ENCODE data around the gene ACAP2.
"Not testable (repeated sequence)": the region's sequence is repeated elsewhere in the genome, so short reads cannot be mapped to it uniquely, and the experiment has no call there.

Gene ACAP2

GRCh38 chr3:195249057-195249770 is 193.6 kb downstream of the ACAP2 start:
- no peak for DNase-seq (ENCODE audit: low read depth in 2 of 2, low spot score in 1 of 2)

GRCh38 chr3:195248281-195248680 is 194.5 kb downstream of the ACAP2 start:
- no peak for DNase-seq (ENCODE audit: low read depth in 2 of 2, low spot score in 1 of 2)

GRCh38 chr3:195247863-195248189 is 195.0 kb downstream of the ACAP2 start:
- DNase-seq (ENCODE audit: low read depth in 2 of 2, low spot score in 1 of 2): no peak

GRCh38 chr3:195247086-195247862 is 195.5 kb downstream of the ACAP2 start:
- DNase-seq (ENCODE audit: low read depth in 2 of 2, low spot score in 1 of 2): no peak

- no peak for DNase-seq (ENCODE audit: low read depth in 2 of 2, low spot score in 1 of 2)
Observed at GRCh38 chr3:195246581-195246995, 196.2 kb downstream of the ACAP2 start.

GRCh38 chr3:195245531-195245951 is 197.3 kb downstream of the ACAP2 start:
- no peak for DNase-seq (ENCODE audit: low read depth in 2 of 2, low spot score in 1 of 2)

- no peak for DNase-seq (ENCODE audit: low read depth in 2 of 2, low spot score in 1 of 2)
Observed at GRCh38 chr3:195241592-195242355, 201.0 kb downstream of the ACAP2 start.

GRCh38 chr3:195240939-195241338 is 201.9 kb downstream of the ACAP2 start:
- DNase-seq (ENCODE audit: low read depth in 2 of 2, low spot score in 1 of 2): no peak

GRCh38 chr3:195240171-195240701 is 202.6 kb downstream of the ACAP2 start:
- no peak for DNase-seq (ENCODE audit: low read depth in 2 of 2, low spot score in 1 of 2)

- no peak for DNase-seq (ENCODE audit: low read depth in 2 of 2, low spot score in 1 of 2)
Observed at GRCh38 chr3:195239121-195239520, 203.7 kb downstream of the ACAP2 start.

GRCh38 chr3:195238586-195239118 is 204.2 kb downstream of the ACAP2 start:
- no peak for DNase-seq (ENCODE audit: low read depth in 2 of 2, low spot score in 1 of 2)

GRCh38 chr3:195238081-195238571 is 204.7 kb downstream of the ACAP2 start:
- no peak for DNase-seq (ENCODE audit: low read depth in 2 of 2, low spot score in 1 of 2)

GRCh38 chr3:195236801-195237570 is 205.8 kb downstream of the ACAP2 start:
- no peak for DNase-seq (ENCODE audit: low read depth in 2 of 2, low spot score in 1 of 2)

- no peak for DNase-seq (ENCODE audit: low read depth in 2 of 2, low spot score in 1 of 2)
Observed at GRCh38 chr3:195236076-195236798, 206.6 kb downstream of the ACAP2 start.

GRCh38 chr3:195230244-195230643 is 212.6 kb downstream of the ACAP2 start:
- DNase-seq (ENCODE audit: low read depth in 2 of 2, low spot score in 1 of 2): no peak

GRCh38 chr3:195228886-195229285 is 213.9 kb downstream of the ACAP2 start:
- not testable (repeated sequence) for DNase-seq (ENCODE audit: low read depth in 2 of 2, low spot score in 1 of 2)

GRCh38 chr3:195227871-195228270 is 214.9 kb downstream of the ACAP2 start:
- DNase-seq (ENCODE audit: low read depth in 2 of 2, low spot score in 1 of 2): no peak

GRCh38 chr3:195226900-195227447 is 215.8 kb downstream of the ACAP2 start:
- DNase-seq (ENCODE audit: low read depth in 2 of 2, low spot score in 1 of 2): no peak

GRCh38 chr3:195226445-195226844 is 216.4 kb downstream of the ACAP2 start:
- DNase-seq (ENCODE audit: low read depth in 2 of 2, low spot score in 1 of 2): no peak

Data from stimulated activated CD8-positive, alpha-beta memory T cell treated with anti-CD3 and anti-CD28 coated beads, Interleukin-4, amount 100 ng/mL, for 1 hour (primary cell).